GM21576 (cell line): Measurements from ENCODE around the gene GIMAP7.
"Not testable (repeated sequence)": the region's sequence is repeated elsewhere in the genome, so short reads cannot be mapped to it uniquely, and the experiment has no call there.

Source experiments
- ATAC-seq: cut with Tn5 transposase; IDR thresholded peaks from one replicate; pipeline ENCODE4 v1.9.1; 2021; ENCODE audit warnings: mild to moderate bottlenecking, moderate library complexity; ENCODE audit not compliant: unreplicated experiment

GIMAP7 gene

GRCh38 chr7:150514748-150515222, at the start of gene GIMAP7:
GIMAP7 (plus strand) TSS chr7:150514872; CDS start chr7:150519975, 5,103 bp downstream.
- ATAC-seq, result peak; percentile 69

GRCh38 chr7:150464962-150465361, 49.7 kb upstream of the GIMAP7 start:
- no peak for ATAC-seq

GRCh38 chr7:150465414-150465813, 49.3 kb upstream of the GIMAP7 start:
- no peak for ATAC-seq

- no peak for ATAC-seq
Measured at GRCh38 chr7:150466477-150466876, 48.2 kb upstream of the GIMAP7 start.

- no peak for ATAC-seq
Measured at GRCh38 chr7:150468241-150468640, 46.4 kb upstream of the GIMAP7 start.

GRCh38 chr7:150471886-150472285, 42.8 kb upstream of the GIMAP7 start:
- no peak for ATAC-seq

- ATAC-seq, result no peak
Measured at GRCh38 chr7:150473902-150474301, 40.8 kb upstream of the GIMAP7 start.

GRCh38 chr7:150476285-150476684, 38.4 kb upstream of the GIMAP7 start:
- ATAC-seq, result no peak

- no peak for ATAC-seq
Measured at GRCh38 chr7:150476819-150477631, 37.6 kb upstream of the GIMAP7 start.

GRCh38 chr7:150479023-150479716, 35.5 kb upstream of the GIMAP7 start:
- no peak for ATAC-seq

GRCh38 chr7:150481186-150481920, 33.3 kb upstream of the GIMAP7 start:
- no peak for ATAC-seq

GRCh38 chr7:150481922-150482321, 32.8 kb upstream of the GIMAP7 start:
- no peak for ATAC-seq

GRCh38 chr7:150483514-150483913, 31.2 kb upstream of the GIMAP7 start:
- ATAC-seq, result not testable (repeated sequence)

GRCh38 chr7:150484071-150484470, 30.6 kb upstream of the GIMAP7 start:
- ATAC-seq, result not testable (repeated sequence)

- no peak for ATAC-seq
Measured at GRCh38 chr7:150487625-150488024, 27.0 kb upstream of the GIMAP7 start.

- ATAC-seq, result no peak
Measured at GRCh38 chr7:150489782-150490181, 24.9 kb upstream of the GIMAP7 start.

GRCh38 chr7:150493442-150493841, 21.2 kb upstream of the GIMAP7 start:
- not testable (repeated sequence) for ATAC-seq

- no peak for ATAC-seq
Measured at GRCh38 chr7:150502519-150502918, 12.2 kb upstream of the GIMAP7 start.

GRCh38 chr7:150503155-150503554, 11.5 kb upstream of the GIMAP7 start:
- no peak for ATAC-seq

GRCh38 chr7:150503581-150503980, 11.1 kb upstream of the GIMAP7 start:
- ATAC-seq, result no peak

GRCh38 chr7:150507947-150508602, 6.6 kb upstream of the GIMAP7 start:
- no peak for ATAC-seq
